Fibroblast of lung (primary cell): ENCODE measurements around the gene TBCB. TPM values are rescaled to one million over a fixed set of nuclear protein-coding genes. Genes with fewer than 3 reads are reported as not detected.

Experiments
- DNase-seq, 2 donors: peaks; one replicate each; pipeline versions ENCODE4 v3.0.0 to v3.0.0-alpha.2; 2010; ENCODE audit warnings: low read depth in 2 of 2
- H2AFZ ChIP-seq: 2 replicates; pipeline ENCODE4 v1.5.1; 2012; ENCODE audit warnings: low read length, control low read depth, inconsistent platforms
- H3K27ac ChIP-seq: 2 replicates; pipeline ENCODE4 v1.5.1; 2011; ENCODE audit warnings: low read length, control low read depth; ENCODE audit not compliant: insufficient read depth
- H3K27me3 ChIP-seq: 2 replicates; pipeline ENCODE4 v1.5.1; 2011; ENCODE audit warnings: mild to moderate bottlenecking, low read length; ENCODE audit not compliant: control insufficient read depth, insufficient read depth
- H3K36me3 ChIP-seq: 2 replicates; pipeline ENCODE4 v1.5.1; 2011; ENCODE audit warnings: low read length; ENCODE audit not compliant: control insufficient read depth, insufficient read depth
- H3K4me1 ChIP-seq: 2 replicates; pipeline ENCODE4 v1.5.1; 2011; ENCODE audit warnings: low read length; ENCODE audit not compliant: control insufficient read depth, insufficient read depth; ENCODE audit errors: extremely low read depth
- H3K4me2 ChIP-seq: 2 replicates; pipeline ENCODE4 v1.5.1; 2011; ENCODE audit warnings: low read length, control low read depth; ENCODE audit not compliant: insufficient read depth; ENCODE audit errors: extremely low read depth
- H3K4me3 ChIP-seq, 4 experiments: fragments of 200-600 bp in 1 of 4; sonication (generic) in 1 of 4; replicated peaks in 1 of 4; 2 replicates each; pipeline ENCODE4 v1.5.1; 2011 to 2016; ENCODE audit warnings: low read length in 4 of 4, low read depth in 3 of 4, mild to moderate bottlenecking in 3 of 4, control low read depth in 2 of 4, inconsistent platforms in 1 of 4, mixed read lengths in 1 of 4; ENCODE audit not compliant: insufficient read depth in 1 of 4; ENCODE audit errors: control extremely low read depth in 1 of 4
- H3K79me2 ChIP-seq: 2 replicates; pipeline ENCODE4 v1.5.1; 2012; ENCODE audit warnings: mild to moderate bottlenecking, low read length, inconsistent platforms; ENCODE audit not compliant: control insufficient read depth, insufficient read depth
- H3K9ac ChIP-seq: 2 replicates; pipeline ENCODE4 v1.5.1; 2011; ENCODE audit warnings: mild to moderate bottlenecking, low read length, control low read depth; ENCODE audit not compliant: insufficient read depth
- H3K9me3 ChIP-seq: 2 replicates; pipeline ENCODE4 v1.5.1; 2012; ENCODE audit warnings: low read depth, low read length; ENCODE audit not compliant: control insufficient read depth, insufficient read depth
- H4K20me1 ChIP-seq: 2 replicates; pipeline ENCODE4 v1.5.1; 2011; ENCODE audit warnings: low read length; ENCODE audit not compliant: control insufficient read depth, insufficient read depth; ENCODE audit errors: extremely low read depth
- CTCF ChIP-seq, 2 donors: IDR thresholded peaks in 1 of 2; conservative IDR thresholded peaks in 1 of 2; 1 replicate in 1 of 2; 2 replicates in 1 of 2; pipeline ENCODE4 v1.5.1; 2011 to 2012; ENCODE audit warnings: low read length in 2 of 2, control low read depth in 1 of 2, inconsistent platforms in 1 of 2, low read depth in 1 of 2, mild to moderate bottlenecking in 1 of 2
- EZH2 ChIP-seq: IDR thresholded peaks from 2 replicates; pipeline ENCODE4 v1.5.1; 2012; ENCODE audit warnings: low read length, control low read depth, mild to moderate bottlenecking; ENCODE audit errors: missing control alignments
- polyA plus RNA-seq, 2 donors: library from polyadenylated mRNA; depleted of rRNA in 1 of 2; stranded (reverse) in 1 of 2; unstranded in 1 of 2; fragments of >200 nt; gene quantifications; 2 replicates each; pipeline ENCODE4 v1.2.1, GENCODE V29; 2011 to 2012; ENCODE audit warnings: missing spikeins in 1 of 2
- total RNA-seq: library from RNA; depleted of rRNA; stranded (reverse); fragments of >200 nt; gene quantifications from 2 replicates; pipeline ENCODE4 v1.2.1, GENCODE V29; 2014

TBCB gene
- total and polyA plus RNA-seq, 2 donors (not counting 1 experiment from before 2014, with no cell fraction given) = 194 to 249 TPM

- H3K27me3 ChIP-seq = no peaks in the 10 kb centered on the region
- H4K20me1 ChIP-seq = no peaks in the 10 kb centered on the region
- peak within 1 kb of the TSS; percentile 26 for H2AFZ ChIP-seq
- H3K27ac ChIP-seq = peak within 1 kb of the TSS; percentile 61
- H3K79me2 ChIP-seq = no peaks in the 10 kb centered on the region
- H3K4me1 ChIP-seq = peaks cover 6% of the 10 kb centered on the region
- peak within 1 kb of the TSS; percentile 5 to 76 (median 48) for H3K4me3 ChIP-seq
- H3K9ac ChIP-seq = peak within 1 kb of the TSS; percentile 53
- peak in 1 of 2 donors; percentile 42 for DNase-seq
- peak within 1 kb of the TSS; percentile 75 for H3K4me2 ChIP-seq
- no peaks in the 10 kb centered on the region for H3K9me3 ChIP-seq
- H3K36me3 ChIP-seq = peaks cover 13% of the 10 kb centered on the region
- TF ChIP-seq CTCF (conservative IDR thresholded peaks at IDR 0.05 in 1 of 2, IDR thresholded peaks at IDR 0.05 in 1 of 2; ENCODE audit: low read depth in 1 of 2, low read length in 2 of 2) (no peak), EZH2 (no peak)
Measured at GRCh38 chr19:36152352-36153091, 37.3 kb downstream of the TBCB start, which contains the start of gene COX7A1. COX7A1 (minus strand) TSS chr19:36152447; CDS start chr19:36152407, 40 bp downstream.

DNA sequence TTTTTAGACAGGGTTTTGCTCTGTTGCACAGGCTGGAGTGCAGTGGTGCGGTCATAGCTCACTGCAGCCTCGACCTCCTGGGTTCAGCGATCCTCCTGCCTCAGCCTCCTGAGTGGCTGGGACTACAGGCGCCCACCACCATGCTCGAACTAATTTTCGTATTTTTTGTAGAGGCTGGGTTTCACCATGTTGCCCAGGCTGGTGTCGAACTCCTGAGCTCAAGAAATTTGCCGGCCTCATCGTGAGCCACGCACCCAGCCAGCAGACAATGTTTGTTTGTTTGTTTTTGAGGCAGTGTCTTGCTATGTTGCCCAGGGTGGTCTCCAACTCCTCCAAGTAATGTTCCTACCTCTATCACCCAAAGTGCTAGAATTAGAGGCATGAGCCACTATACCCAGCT, 37.9 kb downstream of the TBCB start:
- Histone ChIP-seq H3K27me3 (no peaks in the 10 kb centered on the region), H3K79me2 (no peaks in the 10 kb centered on the region), H3K4me3 (peak overlapping the region in 2 of 4 experiments; percentile 57 to 76), H4K20me1 (no peaks in the 10 kb centered on the region), H3K9me3 (no peaks in the 10 kb centered on the region), H3K4me2 (no peak overlapping the region), H3K36me3 (peaks cover 9% of the 10 kb centered on the region), H3K9ac (no peak overlapping the region), H3K27ac (no peak overlapping the region), H2AFZ (no peak overlapping the region), H3K4me1 (peaks cover 6% of the 10 kb centered on the region)
- DNase-seq = no peak
- no peak for TF ChIP-seq EZH2
- TF ChIP-seq CTCF (conservative IDR thresholded peaks at IDR 0.05 in 1 of 2, IDR thresholded peaks at IDR 0.05 in 1 of 2; ENCODE audit: low read depth in 1 of 2, low read length in 2 of 2) = no peak

DNA sequence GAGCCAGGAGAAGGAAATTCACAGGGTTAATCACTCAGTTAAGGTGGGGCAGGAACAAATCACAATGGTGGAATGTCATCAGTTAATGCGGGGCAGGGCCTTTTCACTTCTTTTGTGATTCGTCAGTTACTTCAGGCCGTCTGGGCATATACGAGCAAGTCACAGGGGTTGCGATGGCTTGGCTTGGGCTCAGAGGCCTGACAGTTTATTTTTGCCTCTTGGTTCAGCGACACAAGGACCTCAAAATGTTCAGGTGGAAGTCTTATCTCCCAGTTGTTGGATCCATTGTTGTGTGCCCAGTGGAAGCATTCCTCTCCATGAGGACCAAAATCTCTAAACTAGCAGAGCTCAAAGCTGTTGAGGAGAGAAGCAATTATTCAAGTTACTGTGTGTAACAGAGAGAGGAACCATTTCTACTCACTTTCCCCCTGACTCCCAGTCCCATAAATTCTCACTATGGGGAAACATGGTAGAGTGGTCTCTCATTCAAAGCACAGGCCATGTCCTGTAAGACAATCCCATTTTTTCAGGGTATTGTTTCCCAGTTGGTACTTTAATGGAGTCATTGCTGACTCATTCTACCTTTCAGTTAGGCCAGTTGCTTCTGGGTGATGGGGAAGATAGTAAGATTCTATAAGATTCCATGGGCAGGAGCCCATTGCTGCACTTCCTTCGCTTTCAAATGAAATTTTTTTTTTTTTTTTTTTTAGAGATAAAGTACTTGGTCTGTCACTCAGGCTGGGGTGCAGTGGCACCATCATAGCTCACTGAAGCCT, 45.7 kb downstream of the TBCB start:
- H3K4me1 ChIP-seq = no peaks in the 10 kb centered on the region
- H3K36me3 ChIP-seq = no peaks in the 10 kb centered on the region
- H2AFZ ChIP-seq = no peak overlapping the region
- H3K9ac ChIP-seq = no peak overlapping the region
- no peak overlapping the region for H3K27ac ChIP-seq
- no peak for DNase-seq
- H3K27me3 ChIP-seq = no peaks in the 10 kb centered on the region
- no peaks in the 10 kb centered on the region for H3K79me2 ChIP-seq
- no peak overlapping the region for H3K4me2 ChIP-seq
- no peaks in the 10 kb centered on the region for H3K9me3 ChIP-seq
- H4K20me1 ChIP-seq = no peaks in the 10 kb centered on the region
- no peak overlapping the region for H3K4me3 ChIP-seq
- TF ChIP-seq CTCF (conservative IDR thresholded peaks at IDR 0.05 in 1 of 2, IDR thresholded peaks at IDR 0.05 in 1 of 2; ENCODE audit: low read depth in 1 of 2, low read length in 2 of 2) (no peak), EZH2 (no peak)
